Trophoblast cell (in vitro differentiated cells and primary cell): ENCODE data around the gene CORO2B.

ENCODE experiments used
- DNase-seq, 2 donors: peaks; one replicate each; pipeline ENCODE4 v3.0.0-alpha.2; 2016
- H2AFZ ChIP-seq: 2 replicates; pipeline ENCODE4 v1.6.1; 2013; ENCODE audit warnings: low read length, moderate library complexity, mild to moderate bottlenecking; ENCODE audit not compliant: insufficient read depth, poor library complexity
- H2AK5ac ChIP-seq: 2 replicates; pipeline ENCODE4 v1.6.1; 2013; ENCODE audit warnings: mild to moderate bottlenecking, low read length
- H2BK120ac ChIP-seq: 2 replicates; pipeline ENCODE4 v1.6.1; 2013; ENCODE audit warnings: low read length, mild to moderate bottlenecking, moderate library complexity; ENCODE audit not compliant: insufficient read depth, poor library complexity
- H2BK12ac ChIP-seq: 2 replicates; pipeline ENCODE4 v1.6.1; 2013; ENCODE audit warnings: mild to moderate bottlenecking, low read length, moderate library complexity
- H2BK5ac ChIP-seq: 2 replicates; pipeline ENCODE4 v1.6.1; 2013; ENCODE audit warnings: low read length, low read depth, moderate library complexity, mild to moderate bottlenecking; ENCODE audit not compliant: poor library complexity
- H3K14ac ChIP-seq: 2 replicates; pipeline ENCODE4 v1.6.1; 2013; ENCODE audit warnings: mild to moderate bottlenecking, low read length
- H3K18ac ChIP-seq: 2 replicates; pipeline ENCODE4 v1.6.1; 2013; ENCODE audit warnings: mild to moderate bottlenecking, low read length
- H3K23ac ChIP-seq: 2 replicates; pipeline ENCODE4 v1.6.1; 2013; ENCODE audit warnings: low read length
- H3K27ac ChIP-seq: 2 replicates; pipeline ENCODE4 v1.5.1; 2013; ENCODE audit warnings: low read depth, mild to moderate bottlenecking, inconsistent platforms, low read length, moderate library complexity
- H3K27me3 ChIP-seq: 2 replicates; pipeline ENCODE4 v1.6.1; 2013; ENCODE audit warnings: inconsistent platforms, mild to moderate bottlenecking, low read length, moderate library complexity; ENCODE audit not compliant: insufficient read depth
- H3K36me3 ChIP-seq, 2 experiments: 1 replicate in 1 of 2; 2 replicates in 1 of 2; pipeline ENCODE4 v1.6.1; 2013; ENCODE audit warnings: low read length in 2 of 2, mild to moderate bottlenecking in 2 of 2, moderate library complexity in 1 of 2; ENCODE audit not compliant: insufficient read depth in 2 of 2, control insufficient read depth in 1 of 2
- H3K4ac ChIP-seq: 2 replicates; pipeline ENCODE4 v1.6.1; 2013; ENCODE audit warnings: low read depth, mild to moderate bottlenecking, low read length, moderate library complexity
- H3K4me1 ChIP-seq, 2 experiments: 1 replicate in 1 of 2; 2 replicates in 1 of 2; pipeline ENCODE4 v1.6.1; 2013; ENCODE audit warnings: low read length in 2 of 2, mild to moderate bottlenecking in 2 of 2, moderate library complexity in 1 of 2; ENCODE audit not compliant: insufficient read depth in 2 of 2, control insufficient read depth in 1 of 2
- H3K4me2 ChIP-seq: 2 replicates; pipeline ENCODE4 v1.6.1; 2013; ENCODE audit warnings: inconsistent platforms, mild to moderate bottlenecking, low read length, moderate library complexity
- H3K4me3 ChIP-seq: 2 replicates; pipeline ENCODE4 v1.5.1; 2013; ENCODE audit warnings: mild to moderate bottlenecking, low read depth, low read length, inconsistent platforms
- H3K79me1 ChIP-seq: one replicate; pipeline ENCODE4 v1.6.1; 2013; ENCODE audit warnings: low read length
- H3K79me2 ChIP-seq: 2 replicates; pipeline ENCODE4 v1.6.1; 2013; ENCODE audit warnings: low read length, mild to moderate bottlenecking; ENCODE audit not compliant: control insufficient read depth, insufficient read depth, poor library complexity
- H3K9ac ChIP-seq: 2 replicates; pipeline ENCODE4 v1.6.1; 2013; ENCODE audit warnings: mild to moderate bottlenecking, low read length
- H3K9me3 ChIP-seq: 2 replicates; pipeline ENCODE4 v1.6.1; 2013; ENCODE audit warnings: low read depth, mild to moderate bottlenecking, control low read depth, inconsistent platforms, low read length; ENCODE audit not compliant: insufficient read depth
- H4K12ac ChIP-seq: 2 replicates; pipeline ENCODE4 v1.6.1; 2013; ENCODE audit warnings: low read depth, mild to moderate bottlenecking, low read length, moderate library complexity
- H4K8ac ChIP-seq: 2 replicates; pipeline ENCODE4 v1.6.1; 2013; ENCODE audit warnings: low read depth, mild to moderate bottlenecking, low read length, moderate library complexity
- H4K91ac ChIP-seq: one replicate; pipeline ENCODE4 v1.6.1; 2013; ENCODE audit warnings: low read depth, mild to moderate bottlenecking, low read length, moderate library complexity
- WGBS: extraction: QIAGEN DNeasy Blood & Tissue Kit; methylation state at CpG from one replicate; pipeline ENCODE4 v1.1.7; 2013; ENCODE audit warnings: missing lambda C conversion rate; ENCODE audit not compliant: insufficient read length, insufficient coverage; ENCODE audit errors: extremely low coverage; 5-methylcytosine and 5-hydroxymethylcytosine counted together

CORO2B gene

GRCh38 chr15:68695061-68695595, 116.3 kb downstream of the CORO2B start:
- Histone ChIP-seq H3K18ac (no peak overlapping the region), H3K36me3 (no peaks in the 10 kb centered on the region), H3K23ac (no peak overlapping the region), H3K9me3 (peaks cover 2% of the 10 kb centered on the region), H4K8ac (no peak overlapping the region), H3K14ac (no peak overlapping the region), H2BK5ac (no peak overlapping the region), H3K9ac (no peak overlapping the region), H3K4me1 (peaks cover 4 to 6% of the 10 kb centered on the region in 2 experiments), H4K12ac (no peak overlapping the region), H3K27ac (no peak overlapping the region), H3K4me3 (no peak overlapping the region), H2AFZ (no peak overlapping the region), H2BK12ac (no peak overlapping the region), H3K4me2 (no peak overlapping the region), H2BK120ac (no peak overlapping the region), H2AK5ac (no peak overlapping the region), H4K91ac (no peak overlapping the region), H3K79me1 (no peaks in the 10 kb centered on the region), H3K4ac (no peak overlapping the region), H3K27me3 (no peaks in the 10 kb centered on the region), H3K79me2 (no peaks in the 10 kb centered on the region)
- WGBS = no CpG with 5 or more reads among the region's 9 CpGs
- DNase-seq = no peak

GRCh38 chr15:68696414-68697363, 117.9 kb downstream of the CORO2B start:
- DNase-seq = no peak
- Histone ChIP-seq H3K27me3 (no peaks in the 10 kb centered on the region), H3K27ac (no peak overlapping the region), H3K9me3 (peaks cover 2% of the 10 kb centered on the region), H2BK5ac (no peak overlapping the region), H2BK12ac (no peak overlapping the region), H3K14ac (no peak overlapping the region), H2AFZ (no peak overlapping the region), H4K91ac (no peak overlapping the region), H3K79me1 (no peaks in the 10 kb centered on the region), H3K36me3 (no peaks in the 10 kb centered on the region), H4K8ac (no peak overlapping the region), H3K23ac (no peak overlapping the region), H3K4ac (no peak overlapping the region), H2AK5ac (no peak overlapping the region), H3K4me1 (peaks cover 3 to 6% of the 10 kb centered on the region in 2 experiments), H3K18ac (no peak overlapping the region), H3K4me2 (no peak overlapping the region), H3K9ac (no peak overlapping the region), H2BK120ac (no peak overlapping the region), H3K4me3 (no peak overlapping the region), H4K12ac (no peak overlapping the region), H3K79me2 (no peaks in the 10 kb centered on the region)
- WGBS = 100% methylated on average over 2 of the region's 8 CpGs

- H3K23ac ChIP-seq = no peak overlapping the region
- H3K9me3 ChIP-seq = peaks cover 2% of the 10 kb centered on the region
- H3K4me1 ChIP-seq = peaks cover 0 to 4% of the 10 kb centered on the region in 2 experiments
- H4K12ac ChIP-seq = no peak overlapping the region
- H3K79me2 ChIP-seq = no peaks in the 10 kb centered on the region
- no peaks in the 10 kb centered on the region for H3K79me1 ChIP-seq
- H3K36me3 ChIP-seq = no peaks in the 10 kb centered on the region
- no peak overlapping the region for H3K14ac ChIP-seq
- no peak overlapping the region for H3K4me2 ChIP-seq
- H2AK5ac ChIP-seq = no peak overlapping the region
- H3K4me3 ChIP-seq = no peak overlapping the region
- no peak overlapping the region for H2BK120ac ChIP-seq
- H4K8ac ChIP-seq = no peak overlapping the region
- H3K18ac ChIP-seq = no peak overlapping the region
- H4K91ac ChIP-seq = no peak overlapping the region
- no peak overlapping the region for H3K27ac ChIP-seq
- no peak for DNase-seq
- no peak overlapping the region for H2BK5ac ChIP-seq
- H3K27me3 ChIP-seq = no peaks in the 10 kb centered on the region
- H2AFZ ChIP-seq = no peak overlapping the region
- WGBS = no CpG with 5 or more reads among the region's 9 CpGs
- H3K4ac ChIP-seq = no peak overlapping the region
- no peak overlapping the region for H3K9ac ChIP-seq
- H2BK12ac ChIP-seq = no peak overlapping the region
Measured at GRCh38 chr15:68697711-68698690, 119.2 kb downstream of the CORO2B start.

- Histone ChIP-seq H4K8ac (no peak overlapping the region), H3K36me3 (no peaks in the 10 kb centered on the region), H3K4me3 (no peak overlapping the region), H2BK120ac (no peak overlapping the region), H4K12ac (no peak overlapping the region), H3K79me2 (no peaks in the 10 kb centered on the region), H3K9ac (no peak overlapping the region), H2BK12ac (no peak overlapping the region), H3K4me2 (no peak overlapping the region), H4K91ac (no peak overlapping the region), H3K9me3 (peaks cover 2% of the 10 kb centered on the region), H2BK5ac (no peak overlapping the region), H3K4ac (no peak overlapping the region), H3K79me1 (no peaks in the 10 kb centered on the region), H3K23ac (no peak overlapping the region), H2AK5ac (no peak overlapping the region), H3K4me1 (peaks cover 0 to 4% of the 10 kb centered on the region in 2 experiments), H3K27me3 (no peaks in the 10 kb centered on the region), H2AFZ (no peak overlapping the region), H3K14ac (no peak overlapping the region), H3K27ac (no peak overlapping the region), H3K18ac (no peak overlapping the region)
- DNase-seq = no peak
- no CpG with 5 or more reads among the region's 5 CpGs for WGBS
Measured at GRCh38 chr15:68698708-68699107, 119.9 kb downstream of the CORO2B start.
